ENCODE measurements around the gene SLC6A12.

- TF ChIP-seq JUN (CRISPR knock-in tag; IDR thresholded peaks at IDR 0.05) (no peak), CTCF (IDR thresholded peaks at IDR 0.05) (no peak), ATF2 (CRISPR knock-in tag; IDR thresholded peaks at IDR 0.05; ENCODE audit: borderline replicate concordance, low read depth) (no peak), ZNF671 (CRISPR knock-in tag; IDR thresholded peaks at IDR 0.05) (no peak), ETV6 (CRISPR knock-in tag; IDR thresholded peaks at IDR 0.05) (no peak), PRRX2 (CRISPR knock-in tag; IDR thresholded peaks at IDR 0.05) (no peak), IRF2 (CRISPR knock-in tag; IDR thresholded peaks at IDR 0.05; ENCODE audit: borderline replicate concordance, low read depth) (no peak), ZBTB21 (CRISPR knock-in tag; IDR thresholded peaks at IDR 0.05; ENCODE audit: borderline replicate concordance) (no peak), GABPB1 (CRISPR knock-in tag; IDR thresholded peaks at IDR 0.05) (no peak), E2F4 (CRISPR knock-in tag; IDR thresholded peaks at IDR 0.05; ENCODE audit: borderline replicate concordance, low read depth) (no peak), MYBL2 (CRISPR knock-in tag; IDR thresholded peaks at IDR 0.05) (no peak), USF2 (CRISPR knock-in tag; IDR thresholded peaks at IDR 0.05) (no peak), NR2C2 (CRISPR knock-in tag; IDR thresholded peaks at IDR 0.05) (no peak), TEAD4 (CRISPR knock-in tag; IDR thresholded peaks at IDR 0.05) (no peak)
Measured at GRCh38 chr12:214003-214741, at the start of gene SLC6A12.
